Measurements from ENCODE around the gene AMPD3.

The AMPD3 gene

DNA sequence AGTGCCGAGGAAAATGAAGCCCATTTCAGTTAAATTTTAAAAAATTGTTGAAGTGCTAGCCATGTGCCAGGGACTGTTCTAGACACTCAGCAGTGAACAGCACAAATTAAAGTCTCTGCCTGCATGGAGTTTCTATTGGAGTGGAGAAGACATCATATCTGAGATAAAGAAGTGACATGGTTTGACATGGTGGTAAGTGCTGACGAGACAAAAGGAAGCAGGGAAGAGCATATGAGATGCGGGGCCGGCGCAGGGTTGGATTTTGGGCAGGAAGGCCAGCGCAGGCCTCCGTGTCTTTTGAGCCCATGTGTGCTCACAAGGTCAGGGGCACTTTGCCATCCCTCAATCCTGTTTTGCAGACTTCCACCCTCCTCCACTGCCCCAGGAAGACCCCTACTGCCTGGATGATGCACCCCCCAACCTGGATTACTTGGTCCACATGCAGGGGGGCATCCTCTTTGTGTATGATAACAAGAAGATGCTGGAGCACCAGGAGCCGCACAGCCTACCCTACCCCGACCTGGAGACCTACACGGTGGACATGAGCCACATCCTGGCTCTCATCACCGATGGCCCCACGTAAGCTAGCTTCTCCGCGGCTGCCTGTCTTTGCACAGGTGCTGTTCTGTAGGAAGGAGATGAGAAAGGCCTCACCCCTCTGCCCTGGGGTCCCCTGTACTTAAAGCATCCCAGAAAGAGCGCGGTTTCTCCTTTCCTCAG is 29.6 kb downstream of the AMPD3 start:
- no peak for TF ChIP-seq CTCF (IDR thresholded peaks at IDR 0.05; ENCODE audit: low read depth, low read length, missing control alignments)
- no peak overlapping the region for H3K4me3 ChIP-seq (replicated peaks; ENCODE audit: low read depth, low read length)
- no peak for DNase-seq (ENCODE audit: extremely low read depth, low read depth)

GRCh38 chr11:10485646-10486045 is 30.6 kb downstream of the AMPD3 start:
- TF ChIP-seq CTCF (IDR thresholded peaks at IDR 0.05; ENCODE audit: low read depth, low read length, missing control alignments): no peak
- DNase-seq (ENCODE audit: extremely low read depth, low read depth): no peak
- H3K4me3 ChIP-seq (replicated peaks; ENCODE audit: low read depth, low read length): no peak overlapping the region

DNA sequence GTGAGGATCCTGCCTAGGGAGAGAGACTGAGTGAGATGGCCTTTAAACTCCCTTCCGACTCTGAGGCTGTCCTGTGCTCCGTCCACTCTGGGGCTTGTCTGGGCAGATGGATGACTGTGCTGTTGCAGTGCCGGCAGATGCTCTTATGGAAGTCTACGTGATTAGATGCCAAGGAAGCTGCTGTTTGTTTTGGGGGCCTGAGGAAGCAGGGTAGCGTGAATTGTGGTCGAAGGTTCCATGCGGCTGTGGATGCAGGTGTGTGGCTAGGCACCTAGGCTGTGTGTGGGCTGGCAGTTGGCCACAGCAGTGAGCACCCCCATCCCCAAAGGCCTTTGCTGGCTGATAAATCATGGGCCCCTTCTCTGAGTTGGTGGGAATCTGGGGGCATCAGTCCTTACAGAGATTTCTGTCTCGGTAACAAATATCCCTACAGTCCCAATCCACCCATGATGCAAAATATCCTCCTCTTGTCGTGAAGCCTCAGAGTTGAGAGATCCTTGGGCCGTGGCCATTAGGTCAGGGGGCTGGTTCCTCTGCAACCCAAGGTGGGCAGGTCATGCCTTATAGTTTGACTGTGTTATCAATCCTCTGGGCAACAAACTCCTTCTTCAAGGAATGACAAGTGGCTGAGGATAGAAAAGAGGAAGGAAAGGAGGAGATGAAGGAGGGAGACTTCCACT is 31.2 kb downstream of the AMPD3 start:
- TF ChIP-seq CTCF (IDR thresholded peaks at IDR 0.05; ENCODE audit: low read depth, low read length, missing control alignments): no peak

GRCh38 chr11:10487002-10487647 is 32.1 kb downstream of the AMPD3 start:
- no peak overlapping the region for H3K4me3 ChIP-seq (replicated peaks; ENCODE audit: low read depth, low read length)
- no peak for DNase-seq (ENCODE audit: extremely low read depth, low read depth)
- TF ChIP-seq CTCF (IDR thresholded peaks at IDR 0.05; ENCODE audit: low read depth, low read length, missing control alignments): no peak

More for the DNA sequence above, 31.2 kb downstream of the AMPD3 start:
- no peak overlapping the region for H3K4me3 ChIP-seq (replicated peaks; ENCODE audit: low read depth, low read length)
- DNase-seq (ENCODE audit: extremely low read depth, low read depth): no peak

DNA sequence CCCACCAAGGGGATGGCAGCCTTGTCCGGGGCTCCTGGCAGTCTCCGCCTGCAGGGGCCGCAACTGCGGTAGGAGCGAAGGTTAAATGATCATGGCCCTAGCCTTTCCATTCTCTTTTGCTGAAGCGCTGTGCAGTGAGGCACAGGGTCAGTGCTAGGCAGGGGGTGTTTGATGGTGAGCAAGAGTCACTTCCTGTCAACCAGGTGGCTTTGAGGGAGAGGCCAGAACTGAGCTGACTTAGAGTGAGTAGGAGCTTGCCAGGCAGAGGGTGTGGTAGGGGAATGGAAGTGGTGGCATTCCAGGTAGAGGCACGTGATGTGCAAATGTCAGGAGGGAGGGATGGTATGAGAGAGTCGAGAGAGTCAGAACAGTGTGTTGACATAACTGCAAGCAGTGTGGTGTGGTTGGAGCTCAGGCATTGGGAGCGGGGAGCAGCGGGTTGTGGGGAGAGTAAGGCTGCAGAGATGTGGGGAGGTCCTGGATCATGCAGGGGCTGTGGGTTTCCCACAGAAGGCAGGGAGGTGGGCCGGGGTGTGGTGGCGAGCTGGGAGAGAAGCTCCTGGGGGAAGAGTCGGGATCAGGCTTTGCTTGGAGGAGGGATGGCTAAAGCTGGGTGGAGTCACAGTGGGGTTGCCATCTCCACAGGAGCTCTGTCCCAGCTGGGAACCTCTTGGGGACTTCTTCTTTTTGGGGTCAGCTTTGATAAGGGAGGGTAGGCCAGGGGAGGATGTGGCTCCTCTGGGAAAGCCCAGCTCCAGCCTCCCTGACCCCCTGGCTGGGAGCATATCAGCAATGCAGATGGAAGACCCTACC is 33.3 kb downstream of the AMPD3 start:
- H3K4me3 ChIP-seq (replicated peaks; ENCODE audit: low read depth, low read length): no peak overlapping the region
- TF ChIP-seq CTCF (IDR thresholded peaks at IDR 0.05; ENCODE audit: low read depth, low read length, missing control alignments): no peak
- no peak for DNase-seq (ENCODE audit: extremely low read depth, low read depth)

DNA sequence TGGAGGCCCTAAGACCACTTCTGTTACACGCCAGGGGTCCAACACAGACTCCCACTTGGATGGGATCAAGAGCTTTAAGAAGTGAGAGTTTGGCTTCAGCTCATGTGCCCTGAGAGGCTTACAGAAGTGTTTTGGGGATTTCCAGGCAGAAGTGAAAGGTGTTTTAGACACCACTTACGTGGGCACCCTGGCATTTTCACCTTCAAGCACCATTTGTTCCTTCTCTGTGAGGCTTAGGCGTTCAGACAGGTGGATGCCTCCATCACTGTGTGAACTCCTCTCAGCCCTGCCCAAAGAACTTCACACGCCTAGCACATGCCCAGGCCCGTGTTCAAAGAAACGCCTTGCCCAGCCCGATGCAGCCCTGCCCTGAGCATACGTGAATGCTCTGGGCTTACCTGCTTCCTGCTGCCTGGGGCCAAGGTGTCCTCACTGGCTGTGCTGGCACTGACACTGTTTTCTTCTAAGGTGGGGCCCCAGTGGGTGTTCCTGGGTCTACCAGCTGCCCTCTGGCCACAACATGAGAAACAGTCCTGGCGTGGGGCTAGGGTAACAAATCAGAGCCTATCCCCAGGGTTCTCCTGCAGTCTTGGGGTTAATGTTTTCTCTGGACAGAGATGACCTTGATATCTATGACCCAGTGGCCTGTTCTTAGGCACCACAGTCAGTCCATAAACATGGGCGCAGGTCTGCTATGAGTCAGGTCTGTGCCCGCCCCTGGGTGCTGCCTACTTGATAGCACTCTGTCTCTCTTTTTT is 34.0 kb downstream of the AMPD3 start:
- DNase-seq (ENCODE audit: extremely low read depth, low read depth): no peak
- no peak overlapping the region for H3K4me3 ChIP-seq (replicated peaks; ENCODE audit: low read depth, low read length)

More for the DNA sequence above, 34.0 kb downstream of the AMPD3 start:
- no peak for TF ChIP-seq CTCF (IDR thresholded peaks at IDR 0.05; ENCODE audit: low read depth, low read length, missing control alignments)

Measured in HFF-Myc (cell line).